ENCODE data around the gene TPRX1. TPM values are rescaled to one million over a fixed set of nuclear protein-coding genes. Genes with fewer than 3 reads are reported as not detected.
"Not testable (repeated sequence)": the region's sequence is repeated elsewhere in the genome, so short reads cannot be mapped to it uniquely, and the experiment has no call there.

Gene TPRX1
- total and polyA plus RNA-seq, 9 of the 15 experiments (the other 6 are each of a cell fraction or from before 2014, with no cell fraction given): not detected

DNA sequence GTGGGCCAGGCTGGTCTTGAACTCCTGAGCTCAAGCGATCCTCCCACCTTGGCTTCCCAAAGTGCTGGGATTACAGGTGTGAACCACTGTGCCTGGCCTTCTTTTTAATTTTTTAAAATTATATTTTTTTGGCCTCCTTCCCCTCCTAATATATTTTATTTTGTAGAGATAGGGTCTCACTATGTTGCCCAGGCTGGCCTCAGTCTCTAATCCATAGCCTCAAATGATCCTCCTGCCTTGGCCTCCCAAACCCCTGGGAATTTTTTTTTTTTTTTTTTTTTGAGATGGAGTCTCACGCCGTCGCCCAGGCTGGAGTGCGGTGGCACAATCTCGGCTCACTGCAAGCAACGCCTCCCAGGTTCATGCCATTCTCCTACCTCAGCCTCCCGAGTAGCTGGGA lies 11.9 kb upstream of the TPRX1 start:
- BruUV-seq (replicated peaks); ATAC-seq; H3K79me2 ChIP-seq (ENCODE audit: control insufficient read depth, insufficient read depth, low read length); H3K27ac ChIP-seq (ENCODE audit: extremely low read depth, low read depth, low read length); H3K4me2 ChIP-seq (ENCODE audit: insufficient read depth, low read length); CTCF ChIA-PET (ENCODE audit: low intra/inter-chr PET ratio); FAIRE-seq; H3K36me3 ChIP-seq (ENCODE audit: control insufficient read depth, insufficient read depth, low read length); in situ Hi-C loops (cut with MboI); H2AFZ ChIP-seq (ENCODE audit: low read depth, low read length); H3K9me1 ChIP-seq (ENCODE audit: control insufficient read depth, insufficient read depth, low read length); H3K9ac ChIP-seq (ENCODE audit: insufficient read depth in 1 of 2, low read depth in 2 of 2, low read length in 2 of 2); DNase-seq (ENCODE audit: extremely low read depth in 1 of 4, low spot score in 3 of 4); H4K20me1 ChIP-seq (replicated peaks; ENCODE audit: control insufficient read depth, insufficient read depth, low read length); H3K9me3 ChIP-seq (replicated peaks; ENCODE audit: control insufficient read depth, insufficient read depth, low read depth, low read length); H3K4me3 ChIP-seq; H3K4me1 ChIP-seq (replicated peaks in 1 of 2; ENCODE audit: control insufficient read depth in 2 of 2, insufficient read depth in 2 of 2, low read length in 2 of 2); intact Hi-C loops (cut with micrococcal nuclease): not testable (repeated sequence)
- 19% methylated on average over 5 of the region's 8 CpGs for WGBS (ENCODE audit: insufficient coverage, low coverage, missing lambda C conversion rate)
- POLR2A ChIA-PET: interaction anchor here (0.6 kb wide), 1 partner anchor 69 kb away, joined by 4 read pairs; no protein-coding TSS in a partner anchor
- peaks cover 2 to 37% of the 10 kb centered on the region in 2 experiments; a peak in 3 of 5 replicates for H3K27me3 ChIP-seq (ENCODE audit: control insufficient read depth in 2 of 2, insufficient read depth in 2 of 2, low read length in 2 of 2)
- TF ChIP-seq RBM25 (IDR thresholded peaks at IDR 0.05; ENCODE audit: low read depth, low read length, severe bottlenecking): peak; percentile 31
- TF ChIP-seq BCOR (IDR thresholded peaks at IDR 0.05): peak; percentile 58; the same call in 1 of the 2 replicates
- peak; percentile 92 for TF ChIP-seq ZNF121 (CRISPR knock-in tag; conservative IDR thresholded peaks at IDR 0.05)

GRCh38 chr19:47813995-47814328 lies 9.6 kb upstream of the TPRX1 start:
- in situ Hi-C loops (cut with MboI) (no loop called here), intact Hi-C loops (cut with micrococcal nuclease) (loop anchor here (1.0 kb wide), 1 partner anchor 49 kb away; no protein-coding TSS in a partner anchor)
- Histone ChIP-seq H3K9me1 (ENCODE audit: control insufficient read depth, insufficient read depth, low read length) (no peaks in the 10 kb centered on the region), H3K27ac (ENCODE audit: extremely low read depth, low read depth, low read length) (no peak overlapping the region), H3K4me3 (no peak overlapping the region), H2AFZ (ENCODE audit: low read depth, low read length) (no peak overlapping the region), H3K36me3 (ENCODE audit: control insufficient read depth, insufficient read depth, low read length) (no peaks in the 10 kb centered on the region), H3K9ac (ENCODE audit: insufficient read depth in 1 of 2, low read depth in 2 of 2, low read length in 2 of 2) (no peak overlapping the region), H3K9me3 (replicated peaks; ENCODE audit: control insufficient read depth, insufficient read depth, low read depth, low read length) (no peaks in the 10 kb centered on the region), H3K27me3 (ENCODE audit: control insufficient read depth in 2 of 2, insufficient read depth in 2 of 2, low read length in 2 of 2) (peaks cover 0 to 23% of the 10 kb centered on the region in 2 experiments; a peak in 2 of 5 replicates), H4K20me1 (replicated peaks; ENCODE audit: control insufficient read depth, insufficient read depth, low read length) (no peaks in the 10 kb centered on the region), H3K4me2 (ENCODE audit: insufficient read depth, low read length) (no peak overlapping the region), H3K79me2 (ENCODE audit: control insufficient read depth, insufficient read depth, low read length) (no peaks in the 10 kb centered on the region), H3K4me1 (replicated peaks in 1 of 2; ENCODE audit: control insufficient read depth in 2 of 2, insufficient read depth in 2 of 2, low read length in 2 of 2) (peaks cover 0 to 4% of the 10 kb centered on the region in 2 experiments; a peak in 1 of 5 replicates)
- ATAC-seq (peak; percentile 54; the same call in 2 of the 3 replicates), FAIRE-seq (no peak), DNase-seq (ENCODE audit: extremely low read depth in 1 of 4, low spot score in 3 of 4) (no peak)
- WGBS (ENCODE audit: insufficient coverage, low coverage, missing lambda C conversion rate): 1% methylated on average over 7 of the region's 7 CpGs
- ChIA-PET CTCF (ENCODE audit: low intra/inter-chr PET ratio) (interaction anchor here (1.3 to 2.5 kb wide), 2 partner anchors 35 to 49 kb away, joined by 4 to 15 read pairs; no protein-coding TSS in a partner anchor), POLR2A (no interaction called here)
- no peak for TF ChIP-seq FOS (IDR thresholded peaks at IDR 0.05; ENCODE audit: extremely low read depth, insufficient read length)
- TF ChIP-seq, protein P1, sequence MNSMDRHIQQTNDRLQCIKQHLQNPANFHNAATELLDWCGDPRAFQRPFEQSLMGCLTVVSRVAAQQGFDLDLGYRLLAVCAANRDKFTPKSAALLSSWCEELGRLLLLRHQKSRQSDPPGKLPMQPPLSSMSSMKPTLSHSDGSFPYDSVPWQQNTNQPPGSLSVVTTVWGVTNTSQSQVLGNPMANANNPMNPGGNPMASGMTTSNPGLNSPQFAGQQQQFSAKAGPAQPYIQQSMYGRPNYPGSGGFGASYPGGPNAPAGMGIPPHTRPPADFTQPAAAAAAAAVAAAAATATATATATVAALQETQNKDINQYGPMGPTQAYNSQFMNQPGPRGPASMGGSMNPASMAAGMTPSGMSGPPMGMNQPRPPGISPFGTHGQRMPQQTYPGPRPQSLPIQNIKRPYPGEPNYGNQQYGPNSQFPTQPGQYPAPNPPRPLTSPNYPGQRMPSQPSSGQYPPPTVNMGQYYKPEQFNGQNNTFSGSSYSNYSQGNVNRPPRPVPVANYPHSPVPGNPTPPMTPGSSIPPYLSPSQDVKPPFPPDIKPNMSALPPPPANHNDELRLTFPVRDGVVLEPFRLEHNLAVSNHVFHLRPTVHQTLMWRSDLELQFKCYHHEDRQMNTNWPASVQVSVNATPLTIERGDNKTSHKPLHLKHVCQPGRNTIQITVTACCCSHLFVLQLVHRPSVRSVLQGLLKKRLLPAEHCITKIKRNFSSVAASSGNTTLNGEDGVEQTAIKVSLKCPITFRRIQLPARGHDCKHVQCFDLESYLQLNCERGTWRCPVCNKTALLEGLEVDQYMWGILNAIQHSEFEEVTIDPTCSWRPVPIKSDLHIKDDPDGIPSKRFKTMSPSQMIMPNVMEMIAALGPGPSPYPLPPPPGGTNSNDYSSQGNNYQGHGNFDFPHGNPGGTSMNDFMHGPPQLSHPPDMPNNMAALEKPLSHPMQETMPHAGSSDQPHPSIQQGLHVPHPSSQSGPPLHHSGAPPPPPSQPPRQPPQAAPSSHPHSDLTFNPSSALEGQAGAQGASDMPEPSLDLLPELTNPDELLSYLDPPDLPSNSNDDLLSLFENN (IDR thresholded peaks at IDR 0.05; ENCODE audit: low read depth in 2 of 2, low read length in 2 of 2): no peak
- TF ChIP-seq, protein P2, sequence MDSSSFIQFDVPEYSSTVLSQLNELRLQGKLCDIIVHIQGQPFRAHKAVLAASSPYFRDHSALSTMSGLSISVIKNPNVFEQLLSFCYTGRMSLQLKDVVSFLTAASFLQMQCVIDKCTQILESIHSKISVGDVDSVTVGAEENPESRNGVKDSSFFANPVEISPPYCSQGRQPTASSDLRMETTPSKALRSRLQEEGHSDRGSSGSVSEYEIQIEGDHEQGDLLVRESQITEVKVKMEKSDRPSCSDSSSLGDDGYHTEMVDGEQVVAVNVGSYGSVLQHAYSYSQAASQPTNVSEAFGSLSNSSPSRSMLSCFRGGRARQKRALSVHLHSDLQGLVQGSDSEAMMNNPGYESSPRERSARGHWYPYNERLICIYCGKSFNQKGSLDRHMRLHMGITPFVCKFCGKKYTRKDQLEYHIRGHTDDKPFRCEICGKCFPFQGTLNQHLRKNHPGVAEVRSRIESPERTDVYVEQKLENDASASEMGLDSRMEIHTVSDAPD (CRISPR knock-in tag; IDR thresholded peaks at IDR 0.05): no peak
- TF ChIP-seq NR2F6 (CRISPR knock-in tag; IDR thresholded peaks at IDR 0.05): no peak
- no TSS peak for BruUV-seq (replicated peaks)
